Measurements from ENCODE around the gene GTF2H1.

Gene GTF2H1

DNA sequence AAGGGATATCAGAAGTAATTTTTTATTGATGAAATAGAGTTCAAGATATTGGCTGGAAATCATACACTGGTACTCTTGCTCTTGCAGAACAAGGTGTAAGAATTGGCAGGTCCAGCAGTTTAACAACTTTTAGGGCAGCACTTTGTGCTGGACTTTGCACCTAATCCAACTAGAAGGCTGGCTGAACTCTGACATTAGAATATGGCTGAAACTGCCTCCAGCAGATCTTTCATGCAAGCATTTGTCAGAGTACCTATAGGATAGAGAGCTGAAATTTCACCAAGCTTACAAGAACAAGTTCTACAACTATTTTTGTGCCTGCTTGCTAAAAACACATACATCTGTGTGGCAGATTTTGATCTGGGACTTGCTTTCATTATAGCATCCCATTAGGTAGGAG is 17.6 kb upstream of the GTF2H1 start:
- no peak for TF ChIP-seq EP300 (IDR thresholded peaks at IDR 0.05; ENCODE audit: borderline replicate concordance)
- no peak for TF ChIP-seq YY1 (IDR thresholded peaks at IDR 0.05; ENCODE audit: low read depth)

DNA sequence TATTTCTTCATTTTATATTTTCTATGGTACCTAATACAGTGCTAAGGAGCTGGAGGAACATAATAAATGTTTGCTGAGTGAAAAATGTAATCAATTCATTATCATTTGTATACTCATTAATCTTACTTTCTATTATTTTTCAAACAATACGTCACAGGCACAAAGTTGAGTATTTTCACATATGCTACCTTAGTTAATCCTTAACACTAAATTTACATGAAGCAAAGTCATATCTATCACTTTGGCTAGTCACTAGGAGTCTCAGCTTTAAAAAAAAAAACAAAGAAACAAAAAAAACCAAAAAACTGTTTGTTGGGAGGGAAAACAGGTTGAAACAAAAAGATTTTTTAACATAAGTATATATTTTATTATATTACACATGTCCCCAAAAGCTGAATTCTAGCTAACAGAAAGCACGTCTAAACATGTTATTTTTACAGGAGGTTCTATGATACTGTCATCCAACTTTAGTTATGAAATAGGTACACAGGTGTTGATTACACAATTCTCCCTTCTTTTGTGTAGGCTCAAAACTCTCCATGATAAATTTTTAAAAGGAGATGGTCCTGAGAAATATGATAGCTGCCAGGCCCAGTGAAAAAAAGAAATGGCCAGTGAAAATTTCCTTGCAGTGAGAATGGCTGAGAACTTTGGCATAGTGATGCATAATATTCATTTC is 14.8 kb upstream of the GTF2H1 start:
- no peak for TF ChIP-seq RAD21 (IDR thresholded peaks at IDR 0.05; ENCODE audit: low read depth)
- TF ChIP-seq FOXM1 (IDR thresholded peaks at IDR 0.05; ENCODE audit: borderline replicate concordance, low read depth): no peak
- TF ChIP-seq, protein P1, sequence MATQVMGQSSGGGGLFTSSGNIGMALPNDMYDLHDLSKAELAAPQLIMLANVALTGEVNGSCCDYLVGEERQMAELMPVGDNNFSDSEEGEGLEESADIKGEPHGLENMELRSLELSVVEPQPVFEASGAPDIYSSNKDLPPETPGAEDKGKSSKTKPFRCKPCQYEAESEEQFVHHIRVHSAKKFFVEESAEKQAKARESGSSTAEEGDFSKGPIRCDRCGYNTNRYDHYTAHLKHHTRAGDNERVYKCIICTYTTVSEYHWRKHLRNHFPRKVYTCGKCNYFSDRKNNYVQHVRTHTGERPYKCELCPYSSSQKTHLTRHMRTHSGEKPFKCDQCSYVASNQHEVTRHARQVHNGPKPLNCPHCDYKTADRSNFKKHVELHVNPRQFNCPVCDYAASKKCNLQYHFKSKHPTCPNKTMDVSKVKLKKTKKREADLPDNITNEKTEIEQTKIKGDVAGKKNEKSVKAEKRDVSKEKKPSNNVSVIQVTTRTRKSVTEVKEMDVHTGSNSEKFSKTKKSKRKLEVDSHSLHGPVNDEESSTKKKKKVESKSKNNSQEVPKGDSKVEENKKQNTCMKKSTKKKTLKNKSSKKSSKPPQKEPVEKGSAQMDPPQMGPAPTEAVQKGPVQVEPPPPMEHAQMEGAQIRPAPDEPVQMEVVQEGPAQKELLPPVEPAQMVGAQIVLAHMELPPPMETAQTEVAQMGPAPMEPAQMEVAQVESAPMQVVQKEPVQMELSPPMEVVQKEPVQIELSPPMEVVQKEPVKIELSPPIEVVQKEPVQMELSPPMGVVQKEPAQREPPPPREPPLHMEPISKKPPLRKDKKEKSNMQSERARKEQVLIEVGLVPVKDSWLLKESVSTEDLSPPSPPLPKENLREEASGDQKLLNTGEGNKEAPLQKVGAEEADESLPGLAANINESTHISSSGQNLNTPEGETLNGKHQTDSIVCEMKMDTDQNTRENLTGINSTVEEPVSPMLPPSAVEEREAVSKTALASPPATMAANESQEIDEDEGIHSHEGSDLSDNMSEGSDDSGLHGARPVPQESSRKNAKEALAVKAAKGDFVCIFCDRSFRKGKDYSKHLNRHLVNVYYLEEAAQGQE (IDR thresholded peaks at IDR 0.05; ENCODE audit: low read depth): no peak
- no peak for TF ChIP-seq YY1 (IDR thresholded peaks at IDR 0.05; ENCODE audit: low read depth)
- TF ChIP-seq CREB1 (IDR thresholded peaks at IDR 0.05; ENCODE audit: low read depth): no peak
- no peak for TF ChIP-seq TEAD4 (IDR thresholded peaks at IDR 0.05)
- no peak for TF ChIP-seq EGR1 (IDR thresholded peaks at IDR 0.05)
- no peak for TF ChIP-seq ZBTB7A (IDR thresholded peaks at IDR 0.05; ENCODE audit: low read depth)

DNA sequence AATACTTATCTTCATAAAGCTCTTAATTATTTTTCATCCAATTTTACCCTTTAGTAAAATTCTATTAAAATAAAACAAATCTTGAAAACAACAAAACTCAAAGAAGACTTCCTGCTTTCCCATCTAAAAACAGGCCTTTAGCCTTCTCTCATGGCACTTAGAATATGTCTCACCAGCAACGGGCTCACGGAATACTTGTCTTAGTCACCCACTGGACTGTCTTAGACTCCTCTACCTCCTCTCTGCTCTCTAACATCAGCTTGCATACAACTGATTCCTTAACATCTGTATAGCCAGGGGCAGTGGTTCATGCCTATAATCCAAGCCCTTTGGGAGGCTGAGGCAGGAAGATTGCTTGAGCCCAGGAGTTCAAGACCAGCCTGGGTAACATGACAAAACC is 14.1 kb upstream of the GTF2H1 start:
- TF ChIP-seq EP300 (IDR thresholded peaks at IDR 0.05; ENCODE audit: borderline replicate concordance) (no peak), TEAD4 (IDR thresholded peaks at IDR 0.05) (no peak), TAF1 (IDR thresholded peaks at IDR 0.05; ENCODE audit: low read depth) (no peak), EGR1 (IDR thresholded peaks at IDR 0.05) (no peak), FOXM1 (IDR thresholded peaks at IDR 0.05; ENCODE audit: borderline replicate concordance, low read depth) (no peak), NFIC (IDR thresholded peaks at IDR 0.05) (no peak), ZBTB7A (IDR thresholded peaks at IDR 0.05; ENCODE audit: low read depth) (no peak)
- TF ChIP-seq, protein P1 (IDR thresholded peaks at IDR 0.05; ENCODE audit: low read depth): no peak

DNA sequence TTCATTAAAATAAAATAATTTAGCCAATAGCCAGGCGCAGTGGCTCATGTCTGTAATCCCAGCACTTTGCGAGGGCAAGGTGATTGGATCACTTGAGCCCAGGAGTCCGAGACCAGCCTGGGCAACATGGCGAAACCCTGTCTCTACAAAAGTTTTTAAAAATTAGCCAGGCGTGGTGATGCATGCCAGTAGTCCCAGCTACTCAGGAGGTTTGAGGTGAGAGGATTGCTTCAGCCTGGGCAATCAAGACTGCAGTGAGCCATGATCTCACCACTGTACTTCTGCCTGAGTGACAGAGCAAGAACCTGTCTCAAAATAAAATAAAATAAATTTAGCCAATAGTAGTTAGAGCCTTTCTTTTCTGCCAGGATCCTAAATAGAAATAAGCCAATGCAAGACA is 12.7 kb upstream of the GTF2H1 start:
- no peak for TF ChIP-seq YY1 (IDR thresholded peaks at IDR 0.05; ENCODE audit: low read depth)
- TF ChIP-seq CEBPB (IDR thresholded peaks at IDR 0.05): no peak
- no peak for TF ChIP-seq ZBTB7A (IDR thresholded peaks at IDR 0.05; ENCODE audit: low read depth)
- TF ChIP-seq EGR1 (IDR thresholded peaks at IDR 0.05): no peak
- TF ChIP-seq, protein P2, sequence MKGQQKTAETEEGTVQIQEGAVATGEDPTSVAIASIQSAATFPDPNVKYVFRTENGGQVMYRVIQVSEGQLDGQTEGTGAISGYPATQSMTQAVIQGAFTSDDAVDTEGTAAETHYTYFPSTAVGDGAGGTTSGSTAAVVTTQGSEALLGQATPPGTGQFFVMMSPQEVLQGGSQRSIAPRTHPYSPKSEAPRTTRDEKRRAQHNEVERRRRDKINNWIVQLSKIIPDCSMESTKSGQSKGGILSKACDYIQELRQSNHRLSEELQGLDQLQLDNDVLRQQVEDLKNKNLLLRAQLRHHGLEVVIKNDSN (IDR thresholded peaks at IDR 0.05): no peak
- TF ChIP-seq TCF12 (IDR thresholded peaks at IDR 0.05; ENCODE audit: low read depth): no peak

DNA sequence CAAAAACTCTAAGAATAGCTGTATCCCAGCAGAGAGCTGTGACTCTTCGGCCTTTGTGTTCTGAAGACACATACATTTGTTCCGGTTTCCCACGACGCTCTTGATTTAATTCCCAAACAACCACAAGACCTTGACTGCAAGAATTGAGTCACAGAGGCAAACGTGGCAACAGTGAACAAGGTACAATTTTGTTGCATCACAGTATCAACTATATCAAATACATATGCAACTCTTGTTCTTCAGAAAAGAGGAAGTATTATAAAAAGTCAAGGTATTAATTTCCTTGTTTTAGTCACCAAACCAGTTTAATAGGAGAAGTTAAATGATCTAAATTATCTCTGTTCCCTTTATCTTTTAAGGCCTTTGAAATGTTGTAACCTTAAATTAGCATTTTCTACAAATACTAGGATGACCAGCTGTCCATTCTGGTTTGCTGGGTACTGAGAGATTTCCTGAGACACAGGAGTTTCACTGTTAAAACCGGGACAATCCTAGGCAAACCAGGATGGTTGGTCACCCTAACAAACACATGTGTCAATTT is 11.5 kb upstream of the GTF2H1 start:
- TF ChIP-seq RAD21 (IDR thresholded peaks at IDR 0.05; ENCODE audit: low read depth): no peak
- no peak for TF ChIP-seq YY1 (IDR thresholded peaks at IDR 0.05; ENCODE audit: low read depth)
- no peak for TF ChIP-seq TEAD4 (IDR thresholded peaks at IDR 0.05)
- TF ChIP-seq EP300 (IDR thresholded peaks at IDR 0.05; ENCODE audit: borderline replicate concordance): no peak
- TF ChIP-seq NFIC (IDR thresholded peaks at IDR 0.05): no peak

DNA sequence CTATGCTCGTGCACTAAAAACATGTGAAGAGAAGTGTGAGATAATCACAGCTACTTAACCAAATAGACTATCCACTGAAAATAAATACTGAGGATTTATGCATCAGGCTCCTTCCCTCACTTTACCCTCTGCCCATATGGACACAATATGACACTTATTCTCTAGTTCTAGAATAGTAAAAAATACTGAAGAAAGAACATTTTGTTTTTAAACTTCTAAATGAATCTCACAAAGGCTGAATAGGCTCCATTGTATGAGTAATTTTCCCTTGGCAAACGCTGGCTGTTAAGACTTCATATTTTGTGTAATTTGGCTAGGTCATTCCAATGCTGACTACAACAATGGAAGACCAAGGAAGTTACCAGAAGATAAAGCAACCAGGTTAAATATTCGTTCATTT is 10.4 kb upstream of the GTF2H1 start:
- no peak for TF ChIP-seq TAF1 (IDR thresholded peaks at IDR 0.05; ENCODE audit: low read depth)
- TF ChIP-seq, protein P1 (IDR thresholded peaks at IDR 0.05; ENCODE audit: low read depth): no peak
- no peak for TF ChIP-seq TCF12 (IDR thresholded peaks at IDR 0.05; ENCODE audit: low read depth)
- TF ChIP-seq NFIC (IDR thresholded peaks at IDR 0.05): no peak
- no peak for TF ChIP-seq CEBPB (IDR thresholded peaks at IDR 0.05)
- no peak for TF ChIP-seq EGR1 (IDR thresholded peaks at IDR 0.05)
- no peak for TF ChIP-seq CREB1 (IDR thresholded peaks at IDR 0.05; ENCODE audit: low read depth)
- TF ChIP-seq RAD21 (IDR thresholded peaks at IDR 0.05; ENCODE audit: low read depth): no peak
- no peak for TF ChIP-seq EP300 (IDR thresholded peaks at IDR 0.05; ENCODE audit: borderline replicate concordance)
- TF ChIP-seq YY1 (IDR thresholded peaks at IDR 0.05; ENCODE audit: low read depth): no peak
- TF ChIP-seq ZBTB7A (IDR thresholded peaks at IDR 0.05; ENCODE audit: low read depth): no peak
- no peak for TF ChIP-seq TEAD4 (IDR thresholded peaks at IDR 0.05)
- TF ChIP-seq, protein P2 (IDR thresholded peaks at IDR 0.05): no peak
- TF ChIP-seq, protein P3, sequence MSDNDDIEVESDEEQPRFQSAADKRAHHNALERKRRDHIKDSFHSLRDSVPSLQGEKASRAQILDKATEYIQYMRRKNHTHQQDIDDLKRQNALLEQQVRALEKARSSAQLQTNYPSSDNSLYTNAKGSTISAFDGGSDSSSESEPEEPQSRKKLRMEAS (IDR thresholded peaks at IDR 0.05): no peak
- no peak for TF ChIP-seq FOXM1 (IDR thresholded peaks at IDR 0.05; ENCODE audit: borderline replicate concordance, low read depth)
